GM19193 (cell line): Measurements from ENCODE around the gene ZDHHC14.

ENCODE experiments used
- POLR2A ChIP-seq: IDR thresholded peaks from 4 replicates; pipeline ENCODE4 v1.6.1; 2011; ENCODE audit not compliant: insufficient read depth, insufficient read length; ENCODE audit errors: extremely low read depth

ZDHHC14 gene

GRCh38 chr6:157718503-157719187 is 337.7 kb downstream of the ZDHHC14 start:
- TF ChIP-seq POLR2A = no peak

GRCh38 chr6:157721426-157721825 is 340.4 kb downstream of the ZDHHC14 start:
- TF ChIP-seq POLR2A = no peak

GRCh38 chr6:157721830-157722229 is 340.8 kb downstream of the ZDHHC14 start:
- no peak for TF ChIP-seq POLR2A

GRCh38 chr6:157723376-157723775 is 342.4 kb downstream of the ZDHHC14 start:
- no peak for TF ChIP-seq POLR2A

GRCh38 chr6:157724138-157724820 is 343.3 kb downstream of the ZDHHC14 start:
- no peak for TF ChIP-seq POLR2A

GRCh38 chr6:157724960-157725741 is 344.2 kb downstream of the ZDHHC14 start:
- no peak for TF ChIP-seq POLR2A

- no peak for TF ChIP-seq POLR2A
Observed at GRCh38 chr6:157725836-157726235, 344.8 kb downstream of the ZDHHC14 start.

- no peak for TF ChIP-seq POLR2A
Observed at GRCh38 chr6:157726892-157727628, 346.1 kb downstream of the ZDHHC14 start.
